ENCODE data around the gene PAPPA. TPM values are rescaled to one million over a fixed set of nuclear protein-coding genes. Genes with fewer than 3 reads are reported as not detected.

The PAPPA gene
- polyA plus RNA-seq, 3 donors, result 0.24 to 2.9 (median 2.0) TPM

DNA sequence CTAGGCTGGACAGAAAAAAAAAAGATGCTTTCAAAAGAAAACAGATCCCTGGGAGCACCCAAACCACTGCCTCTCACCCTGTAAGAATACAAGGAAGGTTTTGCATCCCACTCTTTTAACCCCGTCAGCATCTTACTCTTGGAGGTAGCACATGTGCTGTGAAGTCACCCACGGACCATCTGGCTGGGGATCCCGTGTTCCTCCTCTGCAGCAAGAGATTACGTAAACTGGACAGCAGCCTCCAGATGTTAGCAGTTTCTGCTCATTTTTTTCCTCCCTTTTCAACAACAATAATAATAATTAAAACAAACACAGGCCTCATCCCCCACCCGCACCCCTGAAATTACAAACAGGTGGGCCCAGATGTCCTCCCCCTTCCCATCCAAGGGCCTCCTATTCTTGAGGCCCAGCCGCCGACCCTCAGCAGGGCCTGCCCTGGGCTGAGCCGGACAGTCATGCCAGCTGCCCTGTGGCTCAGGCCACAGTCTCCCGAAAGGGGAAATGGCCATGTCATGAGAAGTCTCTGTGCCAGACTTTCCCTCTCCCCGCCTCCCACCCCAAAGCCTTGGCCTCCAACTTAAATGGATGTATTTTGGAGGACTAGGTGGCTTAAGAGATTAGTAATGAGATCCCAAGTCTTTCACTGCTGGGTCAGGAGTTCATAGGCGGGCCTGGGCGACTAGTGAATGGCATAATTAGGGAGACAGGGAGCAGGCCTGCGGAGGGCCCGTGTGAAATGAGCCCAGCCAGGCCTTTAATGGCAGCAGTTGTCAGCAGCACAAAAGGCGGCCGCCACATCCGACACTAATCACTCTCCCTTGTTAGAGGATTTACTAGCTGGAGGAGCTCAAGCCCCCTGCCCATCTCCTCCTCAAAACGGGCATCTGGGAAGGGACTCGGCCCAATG, 165.1 kb downstream of the PAPPA start:
- no peak overlapping the region for H3K27ac ChIP-seq (ENCODE audit: low read depth, low read length)
- 69 to 83% (median 72%) methylated on average over 19 of the region's 19 CpGs for WGBS, 3 donors

DNA sequence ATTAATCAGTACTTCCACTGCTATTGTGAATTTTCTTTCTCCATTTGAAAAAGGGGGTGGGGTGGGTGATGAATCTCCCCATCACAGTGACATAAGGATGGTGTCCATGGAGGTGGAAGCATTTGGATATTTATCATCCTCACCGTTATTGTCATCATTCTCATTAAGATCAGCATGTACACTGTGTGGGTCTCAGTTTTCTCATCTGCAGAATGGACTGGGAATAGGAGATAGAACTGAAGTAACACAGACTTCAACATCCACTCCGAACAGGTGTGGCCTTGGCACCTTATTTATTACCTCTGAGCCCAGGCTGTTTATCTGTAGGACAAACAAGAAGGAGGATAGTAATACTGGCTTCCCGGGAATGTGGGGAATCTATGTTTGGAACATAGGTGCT, 165.9 kb downstream of the PAPPA start:
- H3K27ac ChIP-seq (ENCODE audit: low read depth, low read length), result no peak overlapping the region
- 77 to 85% (median 85%) methylated on average over 3 of the region's 3 CpGs for WGBS, 3 donors

- WGBS, 3 donors, result 33 to 46% (median 38%) methylated on average over 3 of the region's 3 CpGs
- H3K27ac ChIP-seq (ENCODE audit: low read depth, low read length), result no peak overlapping the region
These were observed 166.7 kb downstream of the PAPPA start for GRCh38 chr9:116320290-116320689.

DNA sequence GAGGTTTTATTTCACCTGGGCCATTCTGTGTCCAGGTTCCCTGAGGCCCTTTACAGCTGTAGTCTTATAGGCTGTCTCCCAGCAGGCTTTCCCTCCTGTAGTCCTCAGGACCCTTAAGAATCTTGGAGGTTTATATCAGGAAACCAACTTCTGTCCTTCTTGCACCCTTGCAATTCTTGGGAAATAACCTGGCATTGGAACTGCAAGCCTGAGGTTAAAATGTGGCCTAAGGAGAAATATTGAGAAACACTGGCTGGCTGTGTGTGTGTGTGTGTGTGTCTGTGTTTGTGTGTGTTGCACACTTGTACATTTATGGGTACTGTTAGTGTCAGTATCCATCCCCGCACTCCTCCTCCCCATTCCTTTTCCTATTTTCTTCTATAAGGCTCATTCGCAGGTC, 168.9 kb downstream of the PAPPA start:
- no peak overlapping the region for H3K27ac ChIP-seq (ENCODE audit: low read depth, low read length)
- WGBS, 3 donors, result 58 to 96% (median 74%) methylated on average over 2 of the region's 2 CpGs

DNA sequence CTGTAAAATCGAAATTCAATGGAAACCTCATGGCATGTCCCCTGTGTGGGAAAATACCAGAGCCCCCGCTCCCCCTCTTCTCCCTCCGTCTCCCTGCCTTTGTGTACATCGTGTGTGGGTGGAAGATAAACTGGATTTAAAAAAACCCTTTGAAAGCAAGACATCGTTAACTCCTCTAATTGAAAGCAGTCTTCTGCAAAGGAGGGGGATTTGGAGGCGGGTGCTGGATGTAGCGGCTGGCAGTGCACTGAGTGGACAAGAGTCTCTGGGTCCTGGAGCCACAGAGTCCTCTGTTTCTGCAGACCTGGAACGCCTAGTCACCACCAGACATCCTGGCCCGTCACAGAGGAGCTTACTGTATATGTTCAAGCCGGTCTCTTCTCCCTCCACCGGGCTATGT, 169.4 kb downstream of the PAPPA start:
- WGBS, 3 donors, result 48 to 61% (median 53%) methylated on average over 11 of the region's 11 CpGs
- no peak overlapping the region for H3K27ac ChIP-seq (ENCODE audit: low read depth, low read length)

DNA sequence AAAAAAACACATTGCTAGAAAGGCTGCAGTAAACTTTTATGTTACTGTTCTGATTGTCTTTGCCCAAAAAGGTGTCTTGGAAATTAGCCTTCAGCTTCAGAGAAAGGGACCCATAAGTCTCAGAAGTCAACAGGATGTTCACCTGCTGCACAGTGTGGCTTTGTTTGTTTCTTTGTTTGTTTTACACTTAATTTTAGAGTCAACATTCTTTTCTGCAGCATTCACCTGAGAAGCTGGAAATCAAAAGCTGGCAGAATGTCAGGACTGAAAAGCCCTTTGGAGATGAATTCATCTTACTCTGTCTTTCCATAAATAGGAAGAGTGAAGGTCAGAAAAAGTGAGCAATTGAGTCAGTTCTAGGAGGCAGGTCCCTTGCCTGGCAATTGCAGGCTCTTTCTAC, 170.0 kb downstream of the PAPPA start:
- H3K27ac ChIP-seq (ENCODE audit: low read depth, low read length), result no peak overlapping the region

DNA sequence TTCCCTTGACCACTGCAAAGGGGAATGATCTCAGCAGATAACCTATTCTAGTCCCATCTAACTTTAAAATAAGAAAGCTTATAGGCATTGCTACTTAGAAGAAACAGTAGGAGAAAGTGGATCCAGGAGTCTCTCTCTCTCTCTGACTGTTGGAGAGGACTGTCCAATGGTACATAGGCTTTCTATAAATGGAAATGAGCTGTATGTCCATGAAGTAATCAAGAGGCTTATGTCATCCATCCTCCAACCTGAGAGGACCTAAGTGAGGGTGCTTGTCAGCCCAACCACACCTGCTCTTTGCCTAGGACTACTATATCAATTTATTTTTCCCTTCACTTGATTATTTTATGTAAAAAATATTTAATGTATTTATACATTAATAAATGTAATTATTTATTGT, 172.3 kb downstream of the PAPPA start:
- H3K27ac ChIP-seq (ENCODE audit: low read depth, low read length), result no peak overlapping the region

DNA sequence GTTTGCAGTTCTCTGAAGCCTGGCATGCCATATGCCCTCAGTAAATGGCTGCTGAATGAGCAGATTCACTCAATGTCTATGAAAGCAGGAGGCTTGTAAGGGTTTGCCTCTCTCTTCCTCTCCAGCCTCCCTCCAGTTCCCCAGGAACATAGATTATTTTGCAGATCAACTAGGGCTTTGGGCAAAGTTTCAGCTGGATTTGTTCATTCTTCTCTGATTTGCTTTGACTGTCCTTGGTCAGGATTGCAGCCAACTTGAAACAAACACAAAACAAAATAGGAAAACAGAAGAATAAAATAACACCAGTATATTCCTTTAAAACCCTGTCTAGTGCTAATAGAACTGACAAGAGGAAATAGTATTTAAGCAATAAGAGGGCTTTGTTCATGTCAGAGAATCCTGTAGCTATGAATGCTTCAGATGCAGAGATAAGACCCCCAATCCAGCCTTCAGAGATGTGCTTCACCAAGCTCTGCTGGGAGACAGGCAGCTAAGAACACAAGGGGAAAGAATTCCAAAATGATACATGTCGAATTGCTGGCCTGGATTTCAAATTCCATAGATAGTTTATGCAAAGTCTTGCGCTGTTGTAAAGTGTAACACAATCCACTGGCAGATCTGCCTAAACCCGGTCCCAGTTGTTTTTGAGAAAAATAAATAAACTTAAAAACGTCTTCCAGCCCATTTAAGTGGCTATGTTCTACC, 174.3 kb downstream of the PAPPA start:
- 36 to 42% (median 42%) methylated on average over 4 of the region's 4 CpGs for WGBS, 3 donors
- H3K27ac ChIP-seq (ENCODE audit: low read depth, low read length), result no peak overlapping the region

GRCh38 chr9:116329470-116329869, 175.9 kb downstream of the PAPPA start:
- no peak overlapping the region for H3K27ac ChIP-seq (ENCODE audit: low read depth, low read length)
- 86 to 91% (median 90%) methylated on average over 4 of the region's 4 CpGs for WGBS, 3 donors

GRCh38 chr9:116331241-116331640, 177.7 kb downstream of the PAPPA start:
- 57 to 66% (median 65%) methylated on average over 3 of the region's 3 CpGs for WGBS, 3 donors

GRCh38 chr9:116332090-116332489, 178.5 kb downstream of the PAPPA start:
- no peak overlapping the region for H3K27ac ChIP-seq (ENCODE audit: low read depth, low read length)
- 90 to 91% (median 90%) methylated on average over 6 of the region's 6 CpGs for WGBS, 3 donors

More at GRCh38 chr9:116331241-116331640, 177.7 kb downstream of the PAPPA start:
- no peak overlapping the region for H3K27ac ChIP-seq (ENCODE audit: low read depth, low read length)

DNA sequence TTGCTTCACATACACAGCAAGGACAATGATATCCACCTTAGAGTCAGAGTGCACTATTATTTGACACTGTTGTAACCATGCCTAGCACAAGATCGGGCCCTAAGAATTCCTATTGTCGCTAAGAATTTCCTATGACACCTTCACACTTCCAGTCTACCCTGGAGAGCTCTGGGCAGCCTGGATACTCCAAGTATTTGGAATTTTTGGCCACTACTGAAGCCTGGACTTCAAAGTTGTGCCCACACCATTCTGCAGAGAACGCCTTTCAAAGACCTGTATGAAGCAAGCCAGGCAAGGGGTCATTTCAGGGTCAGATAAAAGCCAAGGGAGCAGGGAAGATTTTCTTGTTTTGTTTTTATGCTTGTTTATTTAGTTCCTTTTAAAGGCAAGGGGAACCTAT, 179.7 kb downstream of the PAPPA start:
- 83 to 84% (median 84%) methylated on average over 3 of the region's 3 CpGs for WGBS, 3 donors
- no peak overlapping the region for H3K27ac ChIP-seq (ENCODE audit: low read depth, low read length)

DNA sequence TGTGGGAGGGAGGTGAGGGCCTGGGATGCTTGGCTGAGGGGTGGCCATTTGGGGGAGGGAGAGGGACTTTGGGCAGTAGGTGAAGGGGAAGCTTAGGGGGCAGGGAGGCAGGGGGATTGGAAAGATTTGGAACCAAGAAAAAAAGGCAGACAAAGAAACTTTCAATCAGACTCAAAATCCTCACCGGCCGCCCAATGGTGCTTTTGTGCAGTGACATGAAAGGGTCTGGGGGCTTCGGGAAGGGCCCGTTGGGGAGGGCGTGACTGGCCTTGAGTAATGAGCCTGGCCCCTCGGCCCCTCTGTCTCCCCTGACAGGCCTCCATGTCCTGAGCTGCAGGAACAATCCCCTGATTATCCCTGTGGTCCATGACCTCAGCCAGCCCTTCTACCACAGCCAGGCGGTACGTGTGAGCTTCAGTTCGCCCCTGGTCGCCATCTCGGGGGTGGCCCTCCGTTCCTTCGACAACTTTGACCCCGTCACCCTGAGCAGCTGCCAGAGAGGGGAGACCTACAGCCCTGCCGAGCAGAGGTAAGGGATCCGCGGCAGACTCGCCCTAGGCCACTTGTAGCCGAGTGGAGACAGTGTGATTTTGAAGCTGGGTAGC, 181.1 kb downstream of the PAPPA start:
- WGBS, 3 donors, result 54 to 61% (median 55%) methylated on average over 19 of the region's 19 CpGs
- no peak overlapping the region for H3K27ac ChIP-seq (ENCODE audit: low read depth, low read length)

GRCh38 chr9:116335392-116335791, 181.8 kb downstream of the PAPPA start:
- H3K27ac ChIP-seq (ENCODE audit: low read depth, low read length), result no peak overlapping the region
- WGBS, 3 donors, result 64 to 82% (median 71%) methylated on average over 4 of the region's 4 CpGs

- WGBS, 3 donors, result 47 to 71% (median 69%) methylated on average over 7 of the region's 7 CpGs
- H3K27ac ChIP-seq (ENCODE audit: low read depth, low read length), result no peak overlapping the region
These were observed 182.7 kb downstream of the PAPPA start for GRCh38 chr9:116336133-116336862.

GRCh38 chr9:116337015-116337414, 183.4 kb downstream of the PAPPA start:
- no peak overlapping the region for H3K27ac ChIP-seq (ENCODE audit: low read depth, low read length)
- 30 to 42% (median 41%) methylated on average over 2 of the region's 2 CpGs for WGBS, 3 donors

- 35 to 61% (median 44%) methylated on average over 1 of the region's 1 CpG for WGBS, 3 donors
- H3K27ac ChIP-seq (ENCODE audit: low read depth, low read length), result no peak overlapping the region
These were observed 186.7 kb downstream of the PAPPA start for GRCh38 chr9:116340270-116340669.

- 79 to 90% (median 81%) methylated on average over 1 of the region's 1 CpG for WGBS, 3 donors
- H3K27ac ChIP-seq (ENCODE audit: low read depth, low read length), result no peak overlapping the region
These were observed 188.5 kb downstream of the PAPPA start for GRCh38 chr9:116342061-116342460.

DNA sequence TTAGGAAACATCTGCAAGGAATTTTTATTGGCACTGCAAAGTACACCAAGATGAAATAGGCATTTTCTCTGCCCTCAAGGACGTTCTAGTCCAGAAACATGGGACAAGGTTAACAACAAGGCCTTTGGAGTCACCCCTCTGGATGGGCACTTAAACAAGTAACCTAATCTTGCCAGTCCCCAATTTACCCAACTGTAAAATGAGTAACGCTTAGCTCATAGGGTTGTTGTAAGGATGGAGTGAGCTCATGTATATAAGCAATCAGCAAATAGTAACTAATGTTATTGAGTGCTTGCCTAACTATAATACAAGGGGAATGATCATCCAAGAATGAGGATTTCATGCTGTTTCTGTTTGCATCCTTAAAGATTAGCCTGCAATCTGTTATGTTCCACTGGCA, 189.3 kb downstream of the PAPPA start:
- no peak overlapping the region for H3K27ac ChIP-seq (ENCODE audit: low read depth, low read length)
- whole genome bisulfite sequencing, 3 donors, result 64 to 76% (median 72%) methylated on average over 2 of the region's 2 CpGs
